Measurements from ENCODE around the gene STK32C.

The STK32C gene

GRCh38 chr10:132305654-132306342, 2.0 kb downstream of the STK32C start:
- H3K4me3 ChIP-seq (ENCODE audit: low read depth, low read length) = no peak overlapping the region
- DNase-seq (ENCODE audit: low read depth) = no peak
- no peak for TF ChIP-seq CTCF (conservative IDR thresholded peaks at IDR 0.05; ENCODE audit: low read depth, low read length)

GRCh38 chr10:132304756-132305509, 2.8 kb downstream of the STK32C start:
- DNase-seq (ENCODE audit: low read depth) = no peak
- H3K4me3 ChIP-seq (ENCODE audit: low read depth, low read length) = no peak overlapping the region
- TF ChIP-seq CTCF (conservative IDR thresholded peaks at IDR 0.05; ENCODE audit: low read depth, low read length) = no peak

- no peak for TF ChIP-seq CTCF (conservative IDR thresholded peaks at IDR 0.05; ENCODE audit: low read depth, low read length)
- H3K4me3 ChIP-seq (ENCODE audit: low read depth, low read length) = no peak overlapping the region
- DNase-seq (ENCODE audit: low read depth) = no peak
Measured at GRCh38 chr10:132303361-132304115, 4.2 kb downstream of the STK32C start.

- no peak overlapping the region for H3K4me3 ChIP-seq (ENCODE audit: low read depth, low read length)
- TF ChIP-seq CTCF (conservative IDR thresholded peaks at IDR 0.05; ENCODE audit: low read depth, low read length) = no peak
- DNase-seq (ENCODE audit: low read depth) = no peak
Measured at GRCh38 chr10:132302421-132303310, 5.1 kb downstream of the STK32C start.

GRCh38 chr10:132301371-132302330, 6.1 kb downstream of the STK32C start:
- no peak overlapping the region for H3K4me3 ChIP-seq (ENCODE audit: low read depth, low read length)
- TF ChIP-seq CTCF (conservative IDR thresholded peaks at IDR 0.05; ENCODE audit: low read depth, low read length) = no peak
- no peak for DNase-seq (ENCODE audit: low read depth)

Data from choroid plexus epithelial cell (primary cell).